ENCODE measurements around the gene CACNA2D4. TPM values are rescaled to one million over a fixed set of nuclear protein-coding genes. Genes with fewer than 3 reads are reported as not detected.

Gene CACNA2D4
- total RNA-seq, 4 donors from 2014 or later: 1.5 to 2.6 (median 2.0) TPM

- H3K27ac ChIP-seq: no peak overlapping the region
- no peak overlapping the region for H3K4me3 ChIP-seq (replicated peaks in 1 of 3)
- no peak for DNase-seq
- 88 to 93% methylated on average over 3 to 6 of the region's 7 CpGs for WGBS, 2 donors
- H3K36me3 ChIP-seq: no peaks in the 10 kb centered on the region
- no peak for TF ChIP-seq CTCF (IDR thresholded peaks at IDR 0.05)
- TF ChIP-seq POLR2A (IDR thresholded peaks at IDR 0.05): no peak
- no peaks in the 10 kb centered on the region for H3K27me3 ChIP-seq
- peaks cover under 1 to 2% of the 10 kb centered on the region in 2 donors for H3K4me1 ChIP-seq
- intact Hi-C loops (cut with DNase I): no loop called here
- H3K9me3 ChIP-seq: no peaks in the 10 kb centered on the region
Measured at GRCh38 chr12:1836241-1836803, 82.1 kb downstream of the CACNA2D4 start.

GRCh38 chr12:1835211-1836131, 83.0 kb downstream of the CACNA2D4 start:
- no peaks in the 10 kb centered on the region for H3K27me3 ChIP-seq
- intact Hi-C loops (cut with DNase I): no loop called here
- no peak overlapping the region for H3K27ac ChIP-seq
- no peaks in the 10 kb centered on the region for H3K36me3 ChIP-seq
- H3K4me1 ChIP-seq: peaks cover 4 to 8% of the 10 kb centered on the region in 2 donors
- 80 to 83% methylated on average over 13 to 19 of the region's 22 CpGs for WGBS, 2 donors
- DNase-seq: no peak
- no peak for TF ChIP-seq POLR2A (IDR thresholded peaks at IDR 0.05)
- TF ChIP-seq CTCF (IDR thresholded peaks at IDR 0.05): no peak
- no peaks in the 10 kb centered on the region for H3K9me3 ChIP-seq
- no peak overlapping the region for H3K4me3 ChIP-seq (replicated peaks in 1 of 3)

- no peaks in the 10 kb centered on the region for H3K9me3 ChIP-seq
- 78 to 93% methylated on average over 14 to 33 of the region's 34 CpGs for WGBS, 2 donors
- no peaks in the 10 kb centered on the region for H3K36me3 ChIP-seq
- H3K4me1 ChIP-seq: peaks cover 4 to 9% of the 10 kb centered on the region in 2 donors
- H3K27me3 ChIP-seq: no peaks in the 10 kb centered on the region
- DNase-seq: no peak
- H3K4me3 ChIP-seq (replicated peaks in 1 of 3): no peak overlapping the region
- intact Hi-C loops (cut with DNase I): no loop called here
- no peak overlapping the region for H3K27ac ChIP-seq
- no peak for TF ChIP-seq CTCF (IDR thresholded peaks at IDR 0.05)
- TF ChIP-seq POLR2A (IDR thresholded peaks at IDR 0.05): no peak
Measured at GRCh38 chr12:1834186-1834925, 84.1 kb downstream of the CACNA2D4 start.

- Histone ChIP-seq H3K27ac (no peak overlapping the region), H3K27me3 (no peaks in the 10 kb centered on the region), H3K36me3 (no peaks in the 10 kb centered on the region), H3K4me1 (peaks cover 4 to 9% of the 10 kb centered on the region in 2 donors), H3K4me3 (replicated peaks in 1 of 3) (no peak overlapping the region), H3K9me3 (no peaks in the 10 kb centered on the region)
- intact Hi-C loops (cut with DNase I): no loop called here
- no peak for DNase-seq
- no peak for TF ChIP-seq CTCF (IDR thresholded peaks at IDR 0.05)
- no peak for TF ChIP-seq POLR2A (IDR thresholded peaks at IDR 0.05)
- WGBS, 2 donors: 88 to 91% methylated on average over 9 to 10 of the region's 10 CpGs
Measured at GRCh38 chr12:1833596-1834028, 84.8 kb downstream of the CACNA2D4 start.

Data from thyroid gland (tissue), 4 donors.